Immature natural killer cell (primary cell): ENCODE data around the gene NAP1L5. TPM values are rescaled to one million over a fixed set of nuclear protein-coding genes. Genes with fewer than 3 reads are reported as not detected.

Source experiments
- DNase-seq, 3 donors: peaks; one replicate each; pipeline ENCODE4 v3.0.0; 2022; ENCODE audit warnings: mixed read lengths in 1 of 3
- H3K27ac Mint-ChIP-seq, 6 donors: one replicate each; pipeline ENCODE4 v1.8.0; 2020; ENCODE audit warnings: mixed read lengths in 6 of 6, mild to moderate bottlenecking in 5 of 6, inconsistent platforms in 4 of 6, moderate library complexity in 3 of 6
- H3K27me3 Mint-ChIP-seq, 3 donors: one replicate each; pipeline ENCODE4 v1.8.0; 2020 to 2021; ENCODE audit warnings: low read depth in 3 of 3, mild to moderate bottlenecking in 3 of 3, mixed read lengths in 3 of 3, moderate library complexity in 3 of 3, inconsistent platforms in 1 of 3
- H3K36me3 Mint-ChIP-seq, 3 donors: one replicate each; pipeline ENCODE4 v1.8.0; 2020; ENCODE audit warnings: mixed read lengths in 3 of 3, inconsistent platforms in 2 of 3, mild to moderate bottlenecking in 2 of 3
- H3K4me1 Mint-ChIP-seq, 2 donors: one replicate each; pipeline ENCODE4 v1.8.0; 2020; ENCODE audit warnings: inconsistent platforms in 2 of 2, mild to moderate bottlenecking in 2 of 2, mixed read lengths in 2 of 2, moderate library complexity in 1 of 2
- H3K4me3 Mint-ChIP-seq, 5 donors: one replicate each; pipeline ENCODE4 v1.8.0; 2020; ENCODE audit warnings: mild to moderate bottlenecking in 5 of 5, mixed read lengths in 5 of 5, inconsistent platforms in 3 of 5, moderate library complexity in 3 of 5
- H3K9me3 Mint-ChIP-seq, 6 donors: one replicate each; pipeline ENCODE4 v1.8.0; 2020; ENCODE audit warnings: mild to moderate bottlenecking in 6 of 6, mixed read lengths in 6 of 6, inconsistent platforms in 4 of 6, moderate library complexity in 3 of 6
- polyA plus RNA-seq, 3 donors: library from polyadenylated mRNA; unstranded; fragments of 300-500 nt; fragmentation: Illumina TruSeq; gene quantifications; one replicate each; pipeline ENCODE4 v1.2.3, GENCODE V29; 2021

NAP1L5 gene, protein sequence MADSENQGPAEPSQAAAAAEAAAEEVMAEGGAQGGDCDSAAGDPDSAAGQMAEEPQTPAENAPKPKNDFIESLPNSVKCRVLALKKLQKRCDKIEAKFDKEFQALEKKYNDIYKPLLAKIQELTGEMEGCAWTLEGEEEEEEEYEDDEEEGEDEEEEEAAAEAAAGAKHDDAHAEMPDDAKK
- 1 to 10 TPM; 4.2 to 7.3 (median 5.4) TPM for polyA plus RNA-seq

DNA sequence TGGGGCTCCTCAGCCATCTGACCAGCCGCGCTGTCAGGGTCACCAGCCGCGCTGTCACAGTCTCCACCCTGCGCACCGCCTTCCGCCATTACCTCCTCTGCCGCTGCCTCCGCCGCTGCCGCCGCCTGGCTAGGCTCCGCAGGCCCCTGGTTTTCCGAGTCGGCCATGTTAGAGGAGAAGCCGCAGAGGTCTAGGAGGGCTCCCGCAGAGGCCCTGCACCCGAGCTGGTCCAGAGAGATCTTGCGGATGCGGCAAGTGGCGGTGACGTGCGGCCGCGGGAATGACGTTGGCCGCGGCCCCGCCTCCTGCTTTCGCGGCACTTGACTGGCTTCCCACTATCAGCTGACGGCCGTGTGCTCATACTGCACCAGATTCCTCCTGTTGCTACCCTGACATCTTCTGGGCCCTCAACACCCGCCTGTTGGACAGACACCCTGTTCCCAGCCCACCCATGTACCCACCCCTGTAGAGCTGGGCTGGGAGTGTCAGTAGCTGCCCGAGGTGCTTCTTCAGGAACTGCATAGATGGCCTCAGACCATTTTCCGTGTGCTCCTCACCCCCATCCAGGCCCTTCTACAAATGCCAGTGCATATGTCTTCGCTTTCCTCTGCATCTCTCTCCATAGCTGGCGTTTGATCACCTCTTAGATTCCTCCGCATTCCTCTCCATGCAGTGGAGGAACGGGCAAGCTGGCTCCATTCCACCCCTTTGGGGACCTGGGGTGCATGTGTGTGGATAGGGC, at the start of gene NAP1L5:
Gene NAP1L5, minus strand, starts transcription at position 242 of the 742 bp plus-strand sequence. Its CDS starts 75 bp downstream, at position 167.
- peak; percentile 84 to 86 (median 86) for DNase-seq
- Mint-ChIP-seq H3K36me3 (peaks cover 12 to 22% (median 21%) of the 10 kb centered on the region in 3 donors), H3K27ac (peak within 1 kb of the TSS; percentile 55 to 97 (median 92)), H3K4me3 (peak within 1 kb of the TSS; percentile 83 to 88 (median 86)), H3K27me3 (peaks cover 3 to 7% (median 6%) of the 10 kb centered on the region in 3 donors), H3K4me1 (peaks cover 23 to 25% of the 10 kb centered on the region in 2 donors), H3K9me3 (no peaks in the 10 kb centered on the region)

DNA sequence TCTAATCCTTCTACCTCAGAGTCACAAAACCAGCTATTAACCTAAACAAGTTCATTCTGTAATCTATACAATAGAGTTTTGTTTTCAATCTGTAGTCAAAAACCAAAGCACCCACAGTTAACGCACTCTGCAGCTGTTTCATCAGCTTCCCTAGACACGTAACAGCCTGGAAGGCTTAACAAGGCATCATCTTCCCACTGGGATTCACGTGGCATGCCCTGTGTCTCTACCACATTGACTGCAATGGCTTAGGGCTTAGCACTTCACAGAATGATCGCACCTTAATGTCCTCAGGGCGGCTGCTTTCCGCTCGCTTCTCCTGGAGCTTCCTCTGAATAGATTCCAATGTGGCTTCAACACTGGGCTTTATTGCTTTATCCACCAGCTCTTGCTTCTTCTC, 49.7 kb upstream of the NAP1L5 start:
- peaks cover 24 to 46% (median 32%) of the 10 kb centered on the region in 3 donors for H3K36me3 Mint-ChIP-seq
- H3K4me1 Mint-ChIP-seq: no peaks in the 10 kb centered on the region
- peaks cover 0 to 3% (median 0%) of the 10 kb centered on the region in 3 donors for H3K27me3 Mint-ChIP-seq
- no peak for DNase-seq
- H3K27ac Mint-ChIP-seq: no peak overlapping the region
- H3K9me3 Mint-ChIP-seq: no peaks in the 10 kb centered on the region
- no peak overlapping the region for H3K4me3 Mint-ChIP-seq

DNA sequence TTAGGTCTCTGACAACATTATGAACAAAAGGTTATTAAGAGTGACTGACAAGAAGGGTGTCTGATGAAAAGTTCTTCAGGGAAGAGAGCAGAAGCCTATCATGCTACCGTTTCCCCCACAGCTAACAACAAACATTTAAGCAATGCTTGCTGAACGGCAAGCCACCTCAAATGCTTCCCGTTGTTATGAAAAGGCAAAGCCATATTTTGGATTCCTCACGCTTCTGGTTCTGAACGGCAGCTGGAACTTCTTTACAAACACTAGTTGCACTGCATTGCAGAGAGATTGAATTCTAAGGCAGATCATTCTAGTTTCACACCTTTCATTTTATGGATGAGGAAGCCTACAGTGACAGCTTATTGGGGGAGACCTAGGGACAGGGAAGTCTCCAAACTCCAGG, 48.6 kb upstream of the NAP1L5 start:
- Mint-ChIP-seq H3K27me3 (peaks cover 0 to 2% (median 0%) of the 10 kb centered on the region in 3 donors), H3K9me3 (no peaks in the 10 kb centered on the region), H3K36me3 (peaks cover 24 to 43% (median 38%) of the 10 kb centered on the region in 3 donors), H3K4me3 (no peak overlapping the region), H3K27ac (no peak overlapping the region), H3K4me1 (no peaks in the 10 kb centered on the region)
- DNase-seq: no peak

- Mint-ChIP-seq H3K4me3 (no peak overlapping the region), H3K27ac (no peak overlapping the region), H3K36me3 (peaks cover 24 to 43% (median 38%) of the 10 kb centered on the region in 3 donors), H3K27me3 (peaks cover 0 to 2% (median 0%) of the 10 kb centered on the region in 3 donors), H3K4me1 (no peaks in the 10 kb centered on the region), H3K9me3 (no peaks in the 10 kb centered on the region)
- no peak for DNase-seq
Observed at GRCh38 chr4:88745581-88746163, 48.0 kb upstream of the NAP1L5 start.

DNA sequence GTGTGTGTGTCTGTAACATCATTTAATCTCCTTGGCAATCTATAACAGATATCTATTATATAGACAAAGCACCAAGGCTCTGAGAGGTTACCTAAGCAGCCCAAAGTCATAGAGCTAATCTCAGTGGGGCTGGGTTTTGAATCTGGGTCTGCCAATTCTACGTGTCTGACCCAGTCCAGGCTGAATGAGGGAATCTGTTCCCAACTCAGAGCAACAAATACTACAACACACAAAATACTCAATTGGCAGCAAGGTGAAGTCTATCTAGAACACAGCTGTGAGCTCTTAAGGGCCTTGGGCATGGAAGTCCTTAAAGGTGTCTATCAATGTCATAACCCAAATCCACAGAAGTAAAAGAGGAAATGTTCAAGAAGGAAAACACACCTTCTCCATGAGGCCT, 47.5 kb upstream of the NAP1L5 start:
- Mint-ChIP-seq H3K36me3 (peaks cover 22 to 41% (median 35%) of the 10 kb centered on the region in 3 donors), H3K27ac (no peak overlapping the region), H3K4me1 (no peaks in the 10 kb centered on the region), H3K27me3 (peaks cover 0 to 2% (median 0%) of the 10 kb centered on the region in 3 donors), H3K4me3 (no peak overlapping the region), H3K9me3 (no peaks in the 10 kb centered on the region)
- DNase-seq: no peak

- no peak overlapping the region for H3K27ac Mint-ChIP-seq
- DNase-seq: no peak
- H3K36me3 Mint-ChIP-seq: peaks cover 18 to 35% (median 30%) of the 10 kb centered on the region in 3 donors
- H3K9me3 Mint-ChIP-seq: no peaks in the 10 kb centered on the region
- peaks cover 0 to 2% of the 10 kb centered on the region in 2 donors for H3K4me1 Mint-ChIP-seq
- H3K27me3 Mint-ChIP-seq: peaks cover 0 to 6% (median 0%) of the 10 kb centered on the region in 3 donors
- no peak overlapping the region for H3K4me3 Mint-ChIP-seq
Observed at GRCh38 chr4:88744609-88745008, 47.0 kb upstream of the NAP1L5 start.

DNA sequence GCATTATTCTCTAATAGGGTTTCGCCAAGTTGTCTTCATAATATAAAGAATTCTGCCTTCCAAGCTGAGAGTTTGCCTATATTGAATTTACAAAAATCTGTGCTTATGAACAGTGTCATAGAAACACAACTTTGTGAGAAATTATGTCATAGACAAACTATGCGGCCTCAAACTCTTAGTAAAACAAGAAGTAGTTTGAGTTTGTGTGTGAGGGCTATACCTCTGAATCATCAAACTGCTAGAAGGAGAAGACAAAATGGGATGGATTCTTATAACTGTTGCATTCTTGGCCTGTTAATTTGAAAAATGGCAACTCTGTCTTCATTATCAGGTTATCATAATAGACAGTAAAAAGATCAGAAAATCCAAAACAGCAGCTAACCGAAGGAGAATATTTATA, 46.1 kb upstream of the NAP1L5 start:
- no peak for DNase-seq
- no peak overlapping the region for H3K27ac Mint-ChIP-seq
- no peak overlapping the region for H3K4me3 Mint-ChIP-seq
- peaks cover 0 to 6% (median 2%) of the 10 kb centered on the region in 3 donors for H3K27me3 Mint-ChIP-seq
- H3K4me1 Mint-ChIP-seq: peaks cover 0 to 4% of the 10 kb centered on the region in 2 donors
- H3K9me3 Mint-ChIP-seq: no peaks in the 10 kb centered on the region
- peaks cover 12 to 29% (median 24%) of the 10 kb centered on the region in 3 donors for H3K36me3 Mint-ChIP-seq

DNA sequence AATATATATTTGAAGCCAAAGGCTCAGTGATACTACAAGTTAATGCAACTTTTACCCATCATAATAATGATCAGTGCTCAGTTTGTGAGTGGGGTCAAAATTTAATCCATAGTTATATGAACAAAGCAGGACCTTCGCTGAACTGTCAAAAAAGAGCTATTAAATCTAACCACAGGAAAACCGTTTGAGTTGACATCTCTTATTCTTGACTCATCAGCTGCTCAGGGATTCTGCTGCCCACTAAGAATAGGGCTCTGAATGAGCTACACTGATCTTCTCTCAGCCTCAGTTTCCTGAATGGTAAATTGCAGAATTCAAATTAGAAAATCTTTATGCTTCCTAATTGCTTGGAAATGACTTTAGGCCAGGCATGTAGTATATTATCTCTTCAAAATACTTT, 44.9 kb upstream of the NAP1L5 start:
- peaks cover 0 to 7% (median 2%) of the 10 kb centered on the region in 3 donors for H3K27me3 Mint-ChIP-seq
- peaks cover 10 to 13% of the 10 kb centered on the region in 2 donors for H3K4me1 Mint-ChIP-seq
- H3K4me3 Mint-ChIP-seq: no peak overlapping the region
- no peaks in the 10 kb centered on the region for H3K9me3 Mint-ChIP-seq
- peaks cover 5 to 21% (median 17%) of the 10 kb centered on the region in 3 donors for H3K36me3 Mint-ChIP-seq
- DNase-seq: no peak
- no peak overlapping the region for H3K27ac Mint-ChIP-seq

DNA sequence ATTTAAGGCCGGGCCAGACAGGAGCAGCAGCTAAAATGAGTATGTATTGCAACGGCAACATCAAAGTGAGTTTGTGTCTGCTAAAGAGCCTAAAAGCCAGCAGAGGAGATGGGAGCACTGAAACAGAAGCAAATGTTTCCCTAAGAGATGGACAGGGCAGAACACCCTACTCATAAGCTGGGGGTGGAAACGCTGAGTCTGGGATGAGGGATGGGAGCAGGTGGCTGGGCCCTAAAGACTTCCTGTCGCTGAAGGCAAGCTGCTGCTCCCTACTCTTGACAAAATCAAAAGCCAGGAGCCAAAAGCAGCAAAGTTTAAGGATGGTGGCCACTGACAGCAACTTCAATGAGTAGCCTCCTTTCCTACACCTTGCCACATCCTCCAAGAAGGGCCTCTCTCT, 40.6 kb upstream of the NAP1L5 start:
- peaks cover 0 to 6% (median 0%) of the 10 kb centered on the region in 3 donors for H3K36me3 Mint-ChIP-seq
- no peaks in the 10 kb centered on the region for H3K9me3 Mint-ChIP-seq
- H3K4me1 Mint-ChIP-seq: peaks cover 19 to 20% of the 10 kb centered on the region in 2 donors
- H3K4me3 Mint-ChIP-seq: no peak overlapping the region
- no peak overlapping the region for H3K27ac Mint-ChIP-seq
- H3K27me3 Mint-ChIP-seq: peaks cover 0 to 7% (median 2%) of the 10 kb centered on the region in 3 donors
- DNase-seq: no peak

DNA sequence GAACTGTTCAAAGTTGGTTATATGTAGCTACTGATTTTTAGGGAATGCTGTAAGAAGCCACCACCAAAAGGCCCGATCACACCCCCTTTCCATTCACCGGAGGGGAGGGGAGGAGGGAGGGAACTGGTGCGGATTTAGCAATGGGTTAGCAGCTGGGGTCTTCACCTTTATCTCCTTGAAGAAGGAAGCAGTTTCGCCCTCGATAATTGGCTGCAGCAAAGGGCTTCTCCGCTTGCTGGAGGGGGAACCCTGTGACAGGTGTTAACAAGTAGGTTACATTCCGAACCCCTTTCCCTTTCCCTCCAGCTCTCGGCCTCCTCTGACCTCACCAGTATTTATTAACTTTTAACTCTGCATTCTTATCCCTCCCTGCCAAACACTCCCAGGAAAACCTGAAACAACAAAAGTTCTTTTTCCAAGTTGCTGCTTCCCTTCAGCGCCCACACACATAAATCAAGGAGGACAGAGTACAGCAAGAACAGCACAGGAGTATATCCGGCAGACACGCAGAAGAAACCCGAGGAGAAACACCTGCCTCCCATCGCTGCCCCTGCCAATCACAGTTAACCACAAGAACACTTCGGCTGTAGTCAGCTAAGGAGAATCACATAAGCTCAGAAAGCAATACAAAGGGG, 39.8 kb upstream of the NAP1L5 start:
- peak; percentile 9 to 17 (median 10) for DNase-seq
- Mint-ChIP-seq H3K36me3 (peaks cover 0 to 6% (median 0%) of the 10 kb centered on the region in 3 donors), H3K4me1 (peaks cover 19 to 20% of the 10 kb centered on the region in 2 donors), H3K27ac (peak overlapping the region in 2 of 6 donors; percentile 65 to 80), H3K4me3 (peak overlapping the region; percentile 42 to 71 (median 68)), H3K27me3 (peaks cover 0 to 7% (median 2%) of the 10 kb centered on the region in 3 donors), H3K9me3 (no peaks in the 10 kb centered on the region)

DNA sequence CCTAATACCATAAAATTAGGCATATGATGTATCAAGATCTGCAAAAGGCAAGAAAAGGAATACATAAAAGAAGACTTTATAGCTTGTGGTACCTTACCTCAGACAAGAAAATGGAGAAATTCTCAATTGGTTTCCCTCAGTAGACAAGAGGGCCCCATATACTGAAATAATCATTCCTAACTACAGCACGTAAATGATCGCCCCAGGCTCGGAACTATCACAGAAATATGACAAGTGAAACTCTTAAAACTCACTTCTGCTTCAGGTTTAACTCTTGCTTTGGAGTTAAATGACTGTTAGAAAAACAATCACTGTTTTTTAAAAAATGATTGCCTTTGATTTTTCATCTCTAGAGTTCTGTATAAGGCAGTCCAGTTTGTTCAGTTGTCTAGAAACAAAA, 38.6 kb upstream of the NAP1L5 start:
- no peak for DNase-seq
- peaks cover 0 to 7% (median 2%) of the 10 kb centered on the region in 3 donors for H3K27me3 Mint-ChIP-seq
- H3K4me1 Mint-ChIP-seq: peaks cover 19 to 20% of the 10 kb centered on the region in 2 donors
- H3K27ac Mint-ChIP-seq: peak overlapping the region in 1 of 6 donors; percentile 1
- H3K36me3 Mint-ChIP-seq: peaks cover 0 to 5% (median 0%) of the 10 kb centered on the region in 3 donors
- H3K9me3 Mint-ChIP-seq: no peaks in the 10 kb centered on the region
- no peak overlapping the region for H3K4me3 Mint-ChIP-seq

- no peak overlapping the region for H3K27ac Mint-ChIP-seq
- peaks cover 0 to 5% (median 3%) of the 10 kb centered on the region in 3 donors for H3K36me3 Mint-ChIP-seq
- no peak for DNase-seq
- H3K4me3 Mint-ChIP-seq: no peak overlapping the region
- peaks cover 19 to 20% of the 10 kb centered on the region in 2 donors for H3K4me1 Mint-ChIP-seq
- H3K27me3 Mint-ChIP-seq: peaks cover 0 to 7% (median 2%) of the 10 kb centered on the region in 3 donors
- H3K9me3 Mint-ChIP-seq: no peaks in the 10 kb centered on the region
Observed at GRCh38 chr4:88735564-88735963, 37.9 kb upstream of the NAP1L5 start.

DNA sequence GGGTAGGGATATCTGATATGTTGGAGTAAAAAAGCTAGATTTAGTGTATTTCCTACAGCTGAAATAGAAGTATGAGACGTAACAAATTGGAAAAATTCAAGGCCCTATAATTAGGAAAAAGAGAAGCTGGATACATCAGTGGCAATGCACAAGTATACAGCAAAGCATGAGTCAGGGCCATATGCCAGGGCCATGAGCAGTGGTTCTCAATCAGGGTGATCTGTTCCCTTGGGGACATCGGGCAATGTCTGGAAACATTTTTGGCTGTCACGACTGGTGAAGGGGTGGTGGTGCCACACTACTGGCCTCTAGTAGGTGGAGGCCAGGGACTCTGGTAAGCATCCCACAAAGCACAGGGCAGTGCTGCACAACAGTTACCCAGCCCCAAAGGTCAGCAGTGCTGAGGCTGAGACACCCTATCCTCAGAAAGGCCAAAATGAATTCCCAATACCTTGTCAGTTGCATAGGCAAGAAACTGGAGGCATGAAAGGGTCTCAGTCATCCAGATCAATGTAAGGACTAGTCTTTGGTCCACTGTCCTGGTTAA, 36.8 kb upstream of the NAP1L5 start:
- H3K27ac Mint-ChIP-seq: no peak overlapping the region
- H3K36me3 Mint-ChIP-seq: peaks cover 6 to 9% (median 7%) of the 10 kb centered on the region in 3 donors
- H3K4me3 Mint-ChIP-seq: no peak overlapping the region
- no peak for DNase-seq
- peaks cover 17 to 20% of the 10 kb centered on the region in 2 donors for H3K4me1 Mint-ChIP-seq
- peaks cover 0 to 2% (median 2%) of the 10 kb centered on the region in 3 donors for H3K27me3 Mint-ChIP-seq
- no peaks in the 10 kb centered on the region for H3K9me3 Mint-ChIP-seq
